Measurements from ENCODE around the gene DHRS13.

- no peak for TF ChIP-seq BCLAF1 (IDR thresholded peaks at IDR 0.05)
- TF ChIP-seq IKZF2 (IDR thresholded peaks at IDR 0.05), result no peak
- no peak for TF ChIP-seq SIX5 (IDR thresholded peaks at IDR 0.05; ENCODE audit: low read depth, low read length, severe bottlenecking)
- no peak for TF ChIP-seq ZNF274 (IDR thresholded peaks at IDR 0.05; ENCODE audit: insufficient read depth, insufficient read length)
- TF ChIP-seq SKIL (IDR thresholded peaks at IDR 0.05; ENCODE audit: low read depth, poor library complexity, severe bottlenecking), result no peak
These were observed 18.7 kb downstream of the DHRS13 start for GRCh38 chr17:28883967-28884702.

Measured in GM12878 (cell line).